CD4-positive, alpha-beta memory T cell (primary cell): ENCODE results near the gene WRAP73. TPM values are rescaled to one million over a fixed set of nuclear protein-coding genes. Genes with fewer than 3 reads are reported as not detected.

Experiments
- CTCF ChIA-PET: fragments of 350-600 bp; sonication (Branson Sonifier 250); formaldehyde crosslinking; loops from one replicate; lab custom pipeline; 2021; ENCODE audit warnings: inconsistent platforms; ENCODE audit not compliant: partially characterized antibody; lab: Charles Lee
- POLR2A ChIA-PET: fragments of 350-600 bp; sonication (Branson Sonifier 250); formaldehyde crosslinking; loops from one replicate; lab custom pipeline; 2021; ENCODE audit not compliant: partially characterized antibody; lab: Charles Lee
- DNase-seq, 5 donors: peaks; one replicate each; pipeline versions ENCODE4 v3.0.0 to v3.0.0-alpha.2; 2020 to 2022; ENCODE audit warnings: mixed read lengths in 1 of 5
- H3K27ac ChIP-seq: one replicate; pipeline ENCODE4 v1.7.0; 2013; ENCODE audit warnings: low read depth, low read length
- H3K27me3 ChIP-seq: 2 replicates; pipeline ENCODE4 v1.7.0; 2013; ENCODE audit warnings: mild to moderate bottlenecking, low read length, moderate library complexity; ENCODE audit not compliant: insufficient read depth
- H3K36me3 ChIP-seq: 2 replicates; pipeline ENCODE4 v1.7.0; 2013; ENCODE audit warnings: mild to moderate bottlenecking, low read length, moderate library complexity; ENCODE audit not compliant: insufficient read depth
- H3K4me1 ChIP-seq: 2 replicates; pipeline ENCODE4 v1.7.0; 2013; ENCODE audit warnings: mild to moderate bottlenecking, low read length, moderate library complexity; ENCODE audit not compliant: insufficient read depth
- H3K4me3 ChIP-seq, 2 donors: one replicate each; pipeline ENCODE4 v1.7.0; 2013; ENCODE audit warnings: low read length in 2 of 2, mild to moderate bottlenecking in 1 of 2
- H3K9me3 ChIP-seq, 2 donors: one replicate each; pipeline ENCODE4 v1.7.0; 2013; ENCODE audit warnings: low read length in 2 of 2, control low read depth in 1 of 2; ENCODE audit not compliant: control insufficient read depth in 1 of 2
- H3K27ac Mint-ChIP-seq, 7 donors: one replicate each; pipeline ENCODE4 v1.8.0; 2020 to 2021; ENCODE audit warnings: mixed read lengths in 7 of 7, mild to moderate bottlenecking in 6 of 7, inconsistent platforms in 3 of 7, moderate library complexity in 3 of 7
- H3K27me3 Mint-ChIP-seq, 2 donors: one replicate each; pipeline ENCODE4 v1.8.0; 2020 to 2021; ENCODE audit warnings: mixed read lengths in 2 of 2
- H3K36me3 Mint-ChIP-seq, 2 donors: one replicate each; pipeline ENCODE4 v1.8.0; 2020 to 2021; ENCODE audit warnings: mixed read lengths in 2 of 2, inconsistent platforms in 1 of 2, mild to moderate bottlenecking in 1 of 2
- H3K4me1 Mint-ChIP-seq, 4 donors: one replicate each; pipeline ENCODE4 v1.8.0; 2020 to 2021; ENCODE audit warnings: mixed read lengths in 4 of 4, mild to moderate bottlenecking in 1 of 4
- H3K4me3 Mint-ChIP-seq, 8 donors: one replicate each; pipeline ENCODE4 v1.8.0; 2020 to 2021; ENCODE audit warnings: mixed read lengths in 8 of 8, mild to moderate bottlenecking in 7 of 8, moderate library complexity in 6 of 8, inconsistent platforms in 3 of 8
- H3K9me3 Mint-ChIP-seq, 8 donors: one replicate each; pipeline ENCODE4 v1.8.0; 2020 to 2021; ENCODE audit warnings: mixed read lengths in 8 of 8, mild to moderate bottlenecking in 5 of 8, inconsistent platforms in 3 of 8, moderate library complexity in 1 of 8
- intact Hi-C: fragments of 100-400 bp; cut with micrococcal nuclease; formaldehyde crosslinking; loops from one replicate; pipeline ENCODE4 v1.15.1; 2023
- polyA plus RNA-seq, 2 donors: library from polyadenylated mRNA; unstranded; fragments of 300-500 nt; fragmentation: Illumina TruSeq; gene quantifications; one replicate each; pipeline ENCODE4 v1.2.3, GENCODE V29; 2021
- total RNA-seq, 2 experiments: library from RNA; stranded (reverse); gene quantifications; one replicate each; pipeline ENCODE4 v1.2.3, GENCODE V29; 2021

WRAP73 gene
- total RNA-seq (10 to 100 TPM; 39.0 to 40.7 TPM), polyA plus RNA-seq (10 to 100 TPM; 24.4 to 30.1 TPM)

GRCh38 chr1:3649342-3650247, at the start of gene WRAP73:
Gene WRAP73, minus strand, starts transcription at chr1:3650103. Its CDS starts 104 bp downstream, at chr1:3649999.
- H3K27me3 Mint-ChIP-seq, result peaks cover 18 to 19% of the 10 kb centered on the region in 2 donors
- Histone ChIP-seq H3K4me3 (peak within 1 kb of the TSS; percentile 5 to 66), H3K27me3 (peaks cover 11% of the 10 kb centered on the region), H3K36me3 (peaks cover 7% of the 10 kb centered on the region), H3K27ac (peak within 1 kb of the TSS; percentile 54), H3K9me3 (no peaks in the 10 kb centered on the region), H3K4me1 (peaks cover 41% of the 10 kb centered on the region)
- H3K4me3 Mint-ChIP-seq, result peak within 1 kb of the TSS; percentile 81 to 96 (median 86)
- no peaks in the 10 kb centered on the region for H3K9me3 Mint-ChIP-seq
- intact Hi-C loops, result loop anchor here (1.0 kb wide), 2 partner anchors 25 to 147 kb away; partner anchors contain the start of gene LRRC47
- CTCF ChIA-PET, result interaction anchor here (1.2 to 1.6 kb wide), 2 partner anchors 12 to 159 kb away, joined by 3 to 4 read pairs; no protein-coding TSS in a partner anchor
- peaks cover 12 to 41% (median 28%) of the 10 kb centered on the region in 4 donors for H3K4me1 Mint-ChIP-seq
- H3K36me3 Mint-ChIP-seq, result peaks cover 13 to 28% of the 10 kb centered on the region in 2 donors
- H3K27ac Mint-ChIP-seq, result peak within 1 kb of the TSS; percentile 26 to 88 (median 68)
- DNase-seq, result peak; percentile 85 to 88 (median 87)
- POLR2A ChIA-PET, result interaction anchor here (0.6 to 0.8 kb wide), 2 partner anchors 23 to 147 kb away, joined by 3 read pairs; partner anchors contain the start of gene LRRC47

- POLR2A ChIA-PET, result no interaction called here
- no peaks in the 10 kb centered on the region for H3K36me3 ChIP-seq
- H3K27ac Mint-ChIP-seq, result no peak overlapping the region
These were observed 49.7 kb upstream of the WRAP73 start for GRCh38 chr1:3699596-3699995.

GRCh38 chr1:3698660-3699408, 48.9 kb upstream of the WRAP73 start:
- POLR2A ChIA-PET, result no interaction called here
- H3K9me3 ChIP-seq, result no peaks in the 10 kb centered on the region
- no peaks in the 10 kb centered on the region for H3K36me3 Mint-ChIP-seq
- H3K4me3 Mint-ChIP-seq, result no peak overlapping the region
- H3K36me3 ChIP-seq, result no peaks in the 10 kb centered on the region
- H3K27me3 Mint-ChIP-seq, result peaks cover 4 to 6% of the 10 kb centered on the region in 2 donors
- H3K9me3 Mint-ChIP-seq, result no peaks in the 10 kb centered on the region
- CTCF ChIA-PET, result no interaction called here
- no peaks in the 10 kb centered on the region for H3K4me1 ChIP-seq
- no peak overlapping the region for H3K27ac Mint-ChIP-seq
- intact Hi-C loops, result no loop called here
- H3K4me1 Mint-ChIP-seq, result peaks cover 0 to 5% (median 2%) of the 10 kb centered on the region in 4 donors
- no peaks in the 10 kb centered on the region for H3K27me3 ChIP-seq
- no peak overlapping the region for H3K27ac ChIP-seq
- H3K4me3 ChIP-seq, result no peak overlapping the region
- peak in 1 of 5 donors; percentile 11 for DNase-seq

More at GRCh38 chr1:3699596-3699995, 49.7 kb upstream of the WRAP73 start:
- Mint-ChIP-seq H3K27me3 (peaks cover 6% of the 10 kb centered on the region in 2 donors), H3K4me1 (peaks cover 3 to 10% (median 6%) of the 10 kb centered on the region in 4 donors), H3K9me3 (no peaks in the 10 kb centered on the region), H3K36me3 (no peaks in the 10 kb centered on the region), H3K4me3 (no peak overlapping the region)
- no peaks in the 10 kb centered on the region for H3K9me3 ChIP-seq
- DNase-seq, result peak in 1 of 5 donors; percentile 7
- no peaks in the 10 kb centered on the region for H3K4me1 ChIP-seq
- intact Hi-C loops, result no loop called here
- H3K27ac ChIP-seq, result no peak overlapping the region
- no peaks in the 10 kb centered on the region for H3K27me3 ChIP-seq
- CTCF ChIA-PET, result no interaction called here
- H3K4me3 ChIP-seq, result no peak overlapping the region

- ChIA-PET POLR2A (no interaction called here), CTCF (no interaction called here)
- Histone ChIP-seq H3K4me3 (no peak overlapping the region), H3K36me3 (no peaks in the 10 kb centered on the region), H3K27ac (no peak overlapping the region), H3K27me3 (no peaks in the 10 kb centered on the region), H3K9me3 (no peaks in the 10 kb centered on the region), H3K4me1 (no peaks in the 10 kb centered on the region)
- DNase-seq, result no peak
- H3K36me3 Mint-ChIP-seq, result no peaks in the 10 kb centered on the region
- H3K27me3 Mint-ChIP-seq, result peaks cover 4 to 6% of the 10 kb centered on the region in 2 donors
- H3K4me1 Mint-ChIP-seq, result peaks cover 0 to 5% (median 2%) of the 10 kb centered on the region in 4 donors
- intact Hi-C loops, result no loop called here
- H3K4me3 Mint-ChIP-seq, result no peak overlapping the region
- H3K9me3 Mint-ChIP-seq, result no peaks in the 10 kb centered on the region
- H3K27ac Mint-ChIP-seq, result no peak overlapping the region
These were observed 47.9 kb upstream of the WRAP73 start for GRCh38 chr1:3697810-3698209.

GRCh38 chr1:3697104-3697503, 47.2 kb upstream of the WRAP73 start:
- ChIA-PET POLR2A (no interaction called here), CTCF (no interaction called here)
- no peak overlapping the region for H3K4me3 Mint-ChIP-seq
- H3K9me3 Mint-ChIP-seq, result no peaks in the 10 kb centered on the region
- peaks cover 4 to 6% of the 10 kb centered on the region in 2 donors for H3K27me3 Mint-ChIP-seq
- no peaks in the 10 kb centered on the region for H3K9me3 ChIP-seq
- peak in 1 of 5 donors; percentile 38 for DNase-seq
- no peak overlapping the region for H3K27ac Mint-ChIP-seq
- H3K4me1 ChIP-seq, result no peaks in the 10 kb centered on the region
- H3K27me3 ChIP-seq, result no peaks in the 10 kb centered on the region
- H3K36me3 ChIP-seq, result no peaks in the 10 kb centered on the region
- intact Hi-C loops, result no loop called here
- no peak overlapping the region for H3K27ac ChIP-seq
- H3K36me3 Mint-ChIP-seq, result no peaks in the 10 kb centered on the region
- peaks cover 0 to 5% (median 2%) of the 10 kb centered on the region in 4 donors for H3K4me1 Mint-ChIP-seq
- H3K4me3 ChIP-seq, result no peak overlapping the region

GRCh38 chr1:3696689-3697088, 46.8 kb upstream of the WRAP73 start:
- Histone ChIP-seq H3K9me3 (no peaks in the 10 kb centered on the region), H3K27ac (no peak overlapping the region), H3K4me3 (no peak overlapping the region), H3K4me1 (no peaks in the 10 kb centered on the region), H3K36me3 (no peaks in the 10 kb centered on the region), H3K27me3 (no peaks in the 10 kb centered on the region)
- no peak overlapping the region for H3K27ac Mint-ChIP-seq
- DNase-seq, result peak in 1 of 5 donors; percentile 4
- POLR2A ChIA-PET, result no interaction called here
- intact Hi-C loops, result no loop called here
- H3K27me3 Mint-ChIP-seq, result peaks cover 8 to 9% of the 10 kb centered on the region in 2 donors
- H3K9me3 Mint-ChIP-seq, result no peaks in the 10 kb centered on the region
- CTCF ChIA-PET, result no interaction called here
- H3K4me3 Mint-ChIP-seq, result no peak overlapping the region
- H3K4me1 Mint-ChIP-seq, result peaks cover 0 to 5% (median 3%) of the 10 kb centered on the region in 4 donors
- no peaks in the 10 kb centered on the region for H3K36me3 Mint-ChIP-seq
